Ishikawa (cell line): ENCODE results near the gene PRC1.

Source experiments
- CEBPB ChIP-seq: IDR thresholded peaks from 2 replicates; pipeline ENCODE4 v1.6.1; 2012
- CREB1 ChIP-seq: IDR thresholded peaks from 2 replicates; pipeline ENCODE4 v1.6.1; 2012; ENCODE audit warnings: low read depth
- EP300 ChIP-seq: IDR thresholded peaks from 2 replicates; pipeline ENCODE4 v1.6.1; 2012; ENCODE audit warnings: borderline replicate concordance
- FOXM1 ChIP-seq: IDR thresholded peaks from 2 replicates; pipeline ENCODE4 v1.6.1; 2012; ENCODE audit warnings: low read depth, borderline replicate concordance
- MAX ChIP-seq: IDR thresholded peaks from 2 replicates; pipeline ENCODE4 v1.6.1; 2012
- RAD21 ChIP-seq: IDR thresholded peaks from 2 replicates; pipeline ENCODE4 v1.6.1; 2012; ENCODE audit warnings: low read depth
- REST ChIP-seq: IDR thresholded peaks from 2 replicates; pipeline ENCODE4 v1.6.1; 2012; ENCODE audit warnings: low read depth, mild to moderate bottlenecking
- TAF1 ChIP-seq: IDR thresholded peaks from 2 replicates; pipeline ENCODE4 v1.6.1; 2012; ENCODE audit warnings: low read depth, mild to moderate bottlenecking
- TCF12 ChIP-seq: IDR thresholded peaks from 2 replicates; pipeline ENCODE4 v1.6.1; 2012; ENCODE audit warnings: low read depth
- TEAD4 ChIP-seq: IDR thresholded peaks from 2 replicates; pipeline ENCODE4 v1.6.1; 2012
- USF1 ChIP-seq: IDR thresholded peaks from 2 replicates; pipeline ENCODE4 v1.6.1; 2012
- YY1 ChIP-seq: IDR thresholded peaks from 2 replicates; pipeline ENCODE4 v1.6.1; 2012; ENCODE audit warnings: low read depth
- ZBTB7A ChIP-seq: IDR thresholded peaks from 2 replicates; pipeline ENCODE4 v1.6.1; 2012; ENCODE audit warnings: low read depth

- TF ChIP-seq TAF1 (no peak), EP300 (no peak), ZBTB7A (no peak), CREB1 (no peak), TCF12 (no peak), RAD21 (no peak), MAX (no peak), TEAD4 (no peak), CEBPB (no peak), REST (no peak), YY1 (no peak), USF1 (no peak), FOXM1 (no peak)
Observed at GRCh38 chr15:90967206-90967605, 27.1 kb downstream of the PRC1 start.
